ES-I3 (cell line): ENCODE results near the gene PARP14.
"Not testable (repeated sequence)": the region's sequence is repeated elsewhere in the genome, so short reads cannot be mapped to it uniquely, and the experiment has no call there.

Experiments
- H3K36me3 ChIP-seq: 2 replicates; pipeline ENCODE4 v1.6.1; 2013; ENCODE audit warnings: mild to moderate bottlenecking, low read length, control low read depth, moderate library complexity; ENCODE audit not compliant: insufficient read depth
- H3K4me1 ChIP-seq: 2 replicates; pipeline ENCODE4 v1.6.1; 2013; ENCODE audit warnings: mild to moderate bottlenecking, control low read depth, low read length; ENCODE audit not compliant: insufficient read depth
- H3K9ac ChIP-seq: 2 replicates; pipeline ENCODE4 v1.6.1; 2013; ENCODE audit warnings: low read depth, mild to moderate bottlenecking, low read length, moderate library complexity
- H3K9me3 ChIP-seq: 2 replicates; pipeline ENCODE4 v1.6.1; 2013; ENCODE audit warnings: mild to moderate bottlenecking, low read length, moderate library complexity; ENCODE audit not compliant: control insufficient read depth, insufficient read depth

The PARP14 gene

DNA sequence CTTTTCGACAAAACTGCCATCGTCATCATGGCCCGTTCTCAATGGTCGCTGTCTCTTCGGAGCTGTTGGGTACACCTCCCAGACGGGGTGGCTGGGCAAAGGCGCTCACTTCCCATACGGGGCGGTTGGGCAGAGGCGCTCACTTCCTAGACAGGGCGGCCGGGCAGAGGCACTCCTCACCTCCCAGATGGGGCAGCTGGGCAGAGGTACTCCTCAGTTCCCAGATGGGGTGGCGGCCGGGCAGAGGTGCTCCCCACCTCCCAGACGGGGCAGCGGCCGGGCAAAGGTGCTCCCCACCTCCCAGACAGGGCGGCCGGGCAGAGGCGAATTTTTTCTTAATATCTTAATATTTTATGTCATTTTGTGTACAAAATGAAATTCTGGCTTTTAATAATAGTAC, 44.5 kb downstream of the PARP14 start:
- Histone ChIP-seq H3K4me1 (no peaks in the 10 kb centered on the region), H3K9me3 (no peaks in the 10 kb centered on the region; the same call in 1 of the 2 replicates), H3K9ac (no peak overlapping the region), H3K36me3 (no peaks in the 10 kb centered on the region; the same call in 1 of the 2 replicates)

DNA sequence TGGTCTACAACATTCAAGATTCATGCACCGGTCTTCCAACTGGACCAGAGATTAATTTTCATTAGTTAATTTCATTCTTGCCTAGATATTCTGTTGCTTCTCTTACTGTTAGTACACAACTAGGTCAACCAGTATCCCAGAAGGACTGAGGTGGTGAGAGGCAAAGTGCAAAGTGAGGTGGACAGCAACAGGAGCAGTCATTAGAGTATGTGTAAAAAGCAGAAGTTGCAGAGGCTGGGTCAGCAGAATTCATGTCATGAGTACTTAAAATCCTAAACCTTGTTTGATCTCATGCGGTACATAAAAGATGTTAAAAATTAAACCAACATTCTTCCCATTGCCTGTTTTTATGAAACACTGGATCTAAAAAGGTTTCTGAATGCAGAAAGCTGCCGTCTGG, 46.7 kb downstream of the PARP14 start:
- H3K36me3 ChIP-seq, result no peaks in the 10 kb centered on the region; the same call in 1 of the 2 replicates
- no peaks in the 10 kb centered on the region; the same call in 1 of the 2 replicates for H3K9me3 ChIP-seq
- H3K9ac ChIP-seq, result no peak overlapping the region
- no peaks in the 10 kb centered on the region for H3K4me1 ChIP-seq

DNA sequence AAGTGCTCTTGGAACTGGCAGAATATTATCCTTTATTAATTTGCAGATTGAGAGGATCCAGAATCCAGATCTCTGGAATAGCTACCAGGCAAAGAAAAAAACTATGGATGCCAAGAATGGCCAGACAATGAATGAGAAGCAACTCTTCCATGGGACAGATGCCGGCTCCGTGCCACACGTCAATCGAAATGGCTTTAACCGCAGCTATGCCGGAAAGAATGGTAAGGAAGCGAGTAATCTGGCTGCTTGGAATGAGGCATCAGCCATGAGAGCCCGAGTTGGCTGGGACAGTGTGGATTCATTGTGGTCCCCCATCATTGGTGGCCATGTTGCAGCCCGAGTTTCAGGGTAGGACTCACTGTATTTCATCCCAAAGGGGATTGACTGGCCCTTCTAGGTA, 47.1 kb downstream of the PARP14 start:
- H3K9me3 ChIP-seq, result no peaks in the 10 kb centered on the region; the same call in 1 of the 2 replicates
- no peaks in the 10 kb centered on the region for H3K4me1 ChIP-seq
- H3K9ac ChIP-seq, result no peak overlapping the region
- no peaks in the 10 kb centered on the region; the same call in 1 of the 2 replicates for H3K36me3 ChIP-seq

DNA sequence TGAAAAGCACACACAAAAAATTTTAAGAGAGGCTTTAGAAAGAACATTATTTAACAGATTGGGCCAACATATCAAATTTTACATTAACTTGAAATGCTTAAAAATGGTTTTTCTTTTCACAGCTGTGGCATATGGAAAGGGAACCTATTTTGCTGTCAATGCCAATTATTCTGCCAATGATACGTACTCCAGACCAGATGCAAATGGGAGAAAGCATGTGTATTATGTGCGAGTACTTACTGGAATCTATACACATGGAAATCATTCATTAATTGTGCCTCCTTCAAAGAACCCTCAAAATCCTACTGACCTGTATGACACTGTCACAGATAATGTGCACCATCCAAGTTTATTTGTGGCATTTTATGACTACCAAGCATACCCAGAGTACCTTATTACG, 47.5 kb downstream of the PARP14 start:
- H3K4me1 ChIP-seq, result no peaks in the 10 kb centered on the region
- no peaks in the 10 kb centered on the region; the same call in 1 of the 2 replicates for H3K36me3 ChIP-seq
- no peak overlapping the region for H3K9ac ChIP-seq
- H3K9me3 ChIP-seq, result no peaks in the 10 kb centered on the region; the same call in 1 of the 2 replicates

DNA sequence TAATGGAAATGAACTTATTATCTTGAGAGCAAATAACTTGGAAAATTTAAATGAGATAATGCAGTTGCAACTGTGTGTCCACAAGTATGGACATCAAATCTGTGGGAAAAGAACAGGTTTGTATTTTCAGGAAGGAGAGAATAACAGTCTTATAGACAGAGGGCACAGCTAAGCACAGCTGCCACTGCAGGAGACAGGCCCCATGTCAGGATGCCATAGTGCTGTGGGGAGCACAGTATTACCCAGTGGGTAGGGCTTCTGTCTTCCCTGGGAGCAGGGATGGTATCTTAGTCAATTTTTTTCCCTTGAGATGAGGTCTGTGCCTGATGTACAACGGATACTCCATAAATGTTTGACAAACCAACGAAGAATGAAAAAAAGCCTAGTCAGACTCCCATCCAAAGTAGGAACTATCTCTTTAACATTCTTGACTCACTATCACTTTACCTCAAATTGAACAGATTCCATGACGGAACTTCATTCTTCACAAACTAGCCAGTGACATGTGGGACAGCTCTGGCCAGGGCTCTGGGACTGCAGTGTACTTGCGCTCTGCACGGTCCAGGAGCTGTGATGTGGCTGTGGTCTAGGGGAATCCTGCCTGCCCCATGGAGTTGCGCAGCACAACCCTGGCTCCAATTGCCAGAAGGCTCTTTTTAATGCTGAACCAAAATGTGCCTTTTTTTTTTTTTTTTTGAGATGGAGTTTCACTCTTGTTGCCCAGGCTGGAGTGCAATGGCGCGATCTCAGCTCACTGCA, 48.3 kb downstream of the PARP14 start:
- H3K4me1 ChIP-seq, result no peaks in the 10 kb centered on the region
- no peaks in the 10 kb centered on the region; the same call in 1 of the 2 replicates for H3K9me3 ChIP-seq
- H3K36me3 ChIP-seq, result no peaks in the 10 kb centered on the region; the same call in 1 of the 2 replicates
- H3K9ac ChIP-seq, result no peak overlapping the region

DNA sequence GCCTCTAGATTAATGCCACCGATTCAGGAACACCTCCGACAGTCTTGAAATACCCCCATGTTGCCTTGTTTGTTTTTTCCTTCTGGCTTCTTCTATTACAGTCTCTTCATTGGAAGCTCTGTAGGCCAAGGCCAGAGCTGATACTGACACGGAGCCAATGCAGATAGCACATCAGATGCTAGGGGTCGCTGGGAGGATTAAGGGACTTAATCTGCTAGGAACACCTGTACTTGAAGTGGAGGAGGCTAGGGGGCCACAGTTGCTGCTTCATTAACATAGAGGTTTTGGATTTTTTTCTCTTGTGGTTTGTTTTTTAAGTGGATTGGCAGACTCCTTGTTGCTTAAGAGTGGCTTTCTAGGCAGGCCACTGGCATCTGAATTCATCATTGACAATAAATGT, 49.6 kb downstream of the PARP14 start:
- H3K4me1 ChIP-seq, result no peaks in the 10 kb centered on the region
- no peaks in the 10 kb centered on the region; the same call in 1 of the 2 replicates for H3K36me3 ChIP-seq
- H3K9me3 ChIP-seq, result no peaks in the 10 kb centered on the region; the same call in 1 of the 2 replicates
- H3K9ac ChIP-seq, result no peak overlapping the region

DNA sequence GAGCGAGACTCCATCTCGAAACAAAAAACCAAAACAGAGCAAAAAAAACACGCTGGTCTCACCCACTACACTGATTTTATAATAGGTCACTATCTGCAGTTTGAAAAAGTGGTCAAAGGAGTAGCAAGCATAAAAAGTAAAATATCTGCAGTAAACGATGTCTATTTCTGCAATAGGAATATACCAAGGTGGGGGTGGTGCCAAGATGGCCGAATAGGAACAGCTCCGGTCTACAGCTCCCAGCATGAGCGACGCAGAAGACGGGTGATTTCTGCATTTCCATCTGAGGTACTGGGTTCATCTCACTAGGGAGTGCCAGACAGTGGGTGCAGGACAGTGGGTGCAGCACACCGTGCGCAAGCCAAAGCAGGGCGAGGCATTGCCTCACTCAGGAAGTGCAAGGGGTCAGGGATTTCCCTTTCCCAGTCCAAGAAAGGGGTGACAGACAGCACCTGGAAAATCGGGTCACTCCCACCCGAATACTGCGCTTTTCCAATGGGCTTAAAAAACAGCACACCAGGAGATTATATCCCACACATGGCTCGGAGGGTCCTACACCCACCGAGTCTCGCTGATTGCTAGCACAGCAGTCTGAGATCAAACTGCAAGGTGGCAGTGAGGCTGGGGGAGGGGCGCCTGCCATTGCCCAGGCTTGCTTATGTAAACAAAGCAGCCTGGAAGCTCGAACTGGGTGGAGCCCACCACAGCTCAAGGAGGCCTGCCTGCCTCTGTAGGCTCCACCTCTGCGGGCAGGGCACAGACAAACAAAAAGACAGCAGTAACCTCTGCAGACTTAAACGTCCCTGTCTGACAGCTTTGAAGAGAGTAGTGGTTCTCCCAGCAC, 52.3 kb downstream of the PARP14 start:
- H3K36me3 ChIP-seq, H3K9ac ChIP-seq, H3K4me1 ChIP-seq, H3K9me3 ChIP-seq: not testable (repeated sequence)

DNA sequence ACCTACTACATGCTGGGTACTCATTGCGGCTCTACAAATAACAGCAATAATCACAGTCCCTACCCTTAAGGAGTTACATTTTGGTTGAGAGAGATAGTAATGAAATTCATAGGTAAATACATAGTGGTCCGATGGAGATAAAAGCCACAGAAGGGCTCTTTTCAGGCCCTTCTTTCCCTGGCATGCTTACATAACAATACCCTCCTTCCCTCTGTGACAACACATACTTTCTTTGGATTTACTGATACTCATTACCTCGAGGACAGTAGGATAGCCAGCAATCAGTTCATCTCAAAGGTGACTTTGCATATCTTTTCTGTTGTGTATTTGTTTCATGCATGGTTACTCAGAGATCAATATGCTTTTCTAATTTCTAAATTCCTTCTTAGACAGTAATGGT, 58.5 kb downstream of the PARP14 start:
- Histone ChIP-seq H3K9ac (no peak overlapping the region), H3K36me3 (peaks cover 4% of the 10 kb centered on the region; the same call in 1 of the 2 replicates), H3K4me1 (0 out of 2 replicates have a peak, but pooled peaks cover 7% of the 10 kb centered on the region), H3K9me3 (no peaks in the 10 kb centered on the region)

DNA sequence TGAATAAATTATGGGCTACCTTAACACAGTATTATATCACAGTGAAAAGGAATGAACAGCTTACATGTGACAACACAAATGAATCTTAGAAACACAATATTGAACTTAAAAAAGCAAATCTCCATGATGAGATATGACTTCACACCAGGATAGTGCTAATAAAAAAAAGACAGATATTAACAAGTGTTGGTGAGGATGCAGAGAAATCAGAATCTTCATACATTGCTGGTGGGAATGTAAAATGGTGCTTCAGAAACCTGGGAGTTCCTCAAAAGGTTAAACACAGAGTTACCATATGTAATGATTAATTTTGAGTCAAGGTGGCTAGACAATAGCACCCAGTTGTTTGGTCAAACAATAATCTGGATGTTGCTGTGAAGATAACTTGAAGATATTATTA, 61.6 kb downstream of the PARP14 start:
- Histone ChIP-seq H3K36me3 (peaks cover 7% of the 10 kb centered on the region), H3K4me1 (0 out of 2 replicates have a peak, but pooled peaks cover 7% of the 10 kb centered on the region), H3K9me3 (peaks cover 3% of the 10 kb centered on the region; the same call in 1 of the 2 replicates), H3K9ac (no peak overlapping the region)

DNA sequence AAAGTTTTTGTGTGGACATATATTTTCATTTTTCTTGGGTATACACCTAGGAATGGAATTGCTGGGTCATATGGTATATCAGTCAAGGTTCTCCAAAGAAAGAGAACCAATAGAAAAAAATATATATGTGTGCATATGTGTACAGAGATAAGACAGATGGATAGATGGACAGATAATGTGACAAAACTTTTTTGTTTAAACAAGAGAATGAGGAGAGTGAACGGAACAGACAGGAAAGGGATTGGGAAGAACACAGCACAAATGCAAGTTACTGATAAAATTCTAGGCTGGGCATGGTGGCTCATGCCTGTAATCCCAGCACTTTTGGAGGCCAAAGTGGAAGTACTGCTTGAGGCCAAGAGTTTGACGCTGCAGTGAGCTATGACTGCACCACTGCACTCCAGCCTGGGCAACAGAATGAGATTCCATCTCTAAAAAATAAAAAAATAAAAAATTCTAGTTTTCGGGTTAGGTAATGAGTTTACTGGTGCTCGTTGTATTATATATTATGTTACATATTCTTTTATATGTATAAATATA, 63.0 kb downstream of the PARP14 start:
- Histone ChIP-seq H3K36me3 (peaks cover 7% of the 10 kb centered on the region), H3K4me1 (0 out of 2 replicates have a peak, but pooled peaks cover 7% of the 10 kb centered on the region), H3K9me3 (peaks cover 6% of the 10 kb centered on the region), H3K9ac (no peak overlapping the region)

DNA sequence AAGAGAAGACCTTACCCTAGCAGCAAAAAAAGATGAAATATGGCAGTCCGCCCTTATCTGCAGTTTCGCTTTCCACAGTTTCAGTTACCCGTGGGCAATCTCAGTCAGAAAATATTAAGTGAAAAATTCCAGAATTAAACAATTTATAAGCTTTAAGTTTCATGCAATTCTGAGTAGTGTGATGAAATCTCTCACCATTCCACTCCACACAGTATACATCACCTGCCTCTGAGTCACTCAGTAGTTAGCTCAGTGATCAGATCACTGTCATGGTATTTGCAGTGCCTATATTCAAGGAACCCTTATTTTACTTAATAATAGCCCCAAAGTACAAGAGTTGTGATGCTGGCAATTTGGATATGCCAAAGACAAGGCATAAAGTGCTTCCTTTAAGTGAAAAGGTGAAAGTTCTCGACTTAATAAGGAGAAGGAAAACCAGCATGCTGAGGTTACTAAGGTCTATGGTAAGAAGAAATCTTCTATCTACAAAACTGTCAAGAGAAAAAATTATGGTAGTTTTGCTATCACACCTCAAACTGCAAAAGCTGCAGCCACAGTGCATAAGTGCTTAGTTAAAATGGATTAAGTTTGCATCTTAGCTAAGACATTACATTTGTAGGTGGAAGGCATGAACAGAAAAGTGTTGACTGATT, 64.9 kb downstream of the PARP14 start:
- Histone ChIP-seq H3K4me1 (no peaks in the 10 kb centered on the region), H3K9me3 (peaks cover 6% of the 10 kb centered on the region), H3K36me3 (peaks cover 7% of the 10 kb centered on the region), H3K9ac (no peak overlapping the region)

DNA sequence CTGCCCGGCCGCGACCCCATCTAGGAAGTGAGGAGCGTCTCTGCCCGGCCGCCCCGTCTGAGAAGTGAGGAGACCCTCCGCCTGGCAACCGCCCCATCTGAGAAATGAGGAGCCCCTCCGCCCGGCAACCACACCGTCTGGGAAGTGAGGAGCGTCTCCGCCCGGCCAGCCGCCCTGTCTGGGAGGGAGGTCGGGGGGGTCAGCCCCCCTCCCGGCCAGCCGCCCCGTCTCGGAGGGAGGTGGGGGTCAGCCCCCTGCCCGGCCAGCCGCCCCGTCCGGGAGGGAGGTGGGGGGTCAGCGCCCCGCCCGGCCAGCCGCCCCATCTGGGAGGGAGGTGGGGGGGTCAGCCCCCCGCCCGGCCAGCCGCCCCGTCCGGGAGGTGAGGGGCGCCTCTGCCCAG, 66.7 kb downstream of the PARP14 start:
- not testable (repeated sequence) for H3K9ac ChIP-seq, H3K36me3 ChIP-seq, H3K4me1 ChIP-seq, H3K9me3 ChIP-seq

DNA sequence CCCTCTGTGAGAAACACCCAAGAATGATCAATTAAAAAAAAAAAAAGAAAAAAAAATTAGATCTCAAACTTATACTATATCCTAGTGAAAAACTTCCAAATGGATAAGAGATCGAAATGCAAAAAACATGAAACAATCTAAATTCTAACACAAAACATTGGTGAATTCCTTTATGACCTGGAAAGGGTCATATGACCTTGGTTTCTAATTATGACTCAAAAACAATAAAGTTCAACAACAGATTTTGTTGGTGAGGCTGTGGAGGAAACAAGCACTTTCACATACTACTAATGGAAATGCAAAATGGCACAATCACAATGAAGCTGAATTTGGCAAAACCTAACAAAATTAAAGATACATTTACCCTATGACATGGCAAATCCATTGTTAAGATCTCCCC, 67.7 kb downstream of the PARP14 start:
- Histone ChIP-seq H3K36me3 (peaks cover 3% of the 10 kb centered on the region), H3K9me3 (peaks cover 6% of the 10 kb centered on the region), H3K9ac (no peak overlapping the region)

DNA sequence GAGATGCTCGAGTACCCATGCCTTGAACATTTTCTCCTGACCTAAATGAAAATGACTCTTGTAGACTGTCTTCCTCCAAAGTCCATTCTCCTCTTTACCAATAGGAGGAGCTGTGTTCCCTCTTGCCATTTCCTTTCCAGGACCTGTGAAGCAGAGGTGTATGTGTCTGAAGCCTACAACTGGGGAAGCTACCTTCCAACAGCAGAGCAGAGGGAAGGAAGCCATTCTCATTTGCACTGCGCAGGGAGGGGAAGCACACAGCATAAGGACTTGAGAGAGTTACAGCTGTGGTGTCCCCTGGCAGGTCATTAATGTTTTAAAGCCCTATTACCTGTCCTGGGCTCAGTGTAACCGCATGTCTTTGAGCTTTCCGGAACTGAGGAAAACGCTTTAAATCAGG, 74.3 kb downstream of the PARP14 start:
- no peaks in the 10 kb centered on the region for H3K9me3 ChIP-seq
- no peak overlapping the region for H3K9ac ChIP-seq
- H3K36me3 ChIP-seq, result no peaks in the 10 kb centered on the region
- no peaks in the 10 kb centered on the region for H3K4me1 ChIP-seq

More for the DNA sequence above, 67.7 kb downstream of the PARP14 start:
- H3K4me1 ChIP-seq, result no peaks in the 10 kb centered on the region
